HG02885 (cell line): ENCODE results near the gene MVP.

ENCODE experiments used
- ATAC-seq: cut with Tn5 transposase; IDR thresholded peaks from one replicate; pipeline ENCODE4 v1.9.1; 2021; ENCODE audit warnings: mild to moderate bottlenecking; ENCODE audit not compliant: unreplicated experiment, poor library complexity

The MVP gene

GRCh38 chr16:29804020-29804419 is 16.2 kb upstream of the MVP start:
- ATAC-seq, result no peak

- no peak for ATAC-seq
Measured at GRCh38 chr16:29804455-29805231, 15.6 kb upstream of the MVP start.

- ATAC-seq, result peak; percentile 62
Measured at GRCh38 chr16:29805232-29806098, 14.8 kb upstream of the MVP start.

- ATAC-seq, result peak; percentile 25
Measured at GRCh38 chr16:29806099-29806579, 14.1 kb upstream of the MVP start, which contains the start of gene MAZ. MAZ (plus strand) TSS chr16:29806529; CDS start chr16:29806702, 173 bp downstream.

- ATAC-seq, result peak; percentile 0
Measured at GRCh38 chr16:29806641-29807425, 13.4 kb upstream of the MVP start.

GRCh38 chr16:29807426-29808218 is 12.6 kb upstream of the MVP start:
- ATAC-seq, result peak; percentile 20

- ATAC-seq, result no peak
Measured at GRCh38 chr16:29808219-29808900, 11.9 kb upstream of the MVP start.

- ATAC-seq, result no peak
Measured at GRCh38 chr16:29809031-29809747, 11.1 kb upstream of the MVP start.

GRCh38 chr16:29809850-29810698 is 10.2 kb upstream of the MVP start:
- no peak for ATAC-seq

GRCh38 chr16:29810699-29811169 is 9.5 kb upstream of the MVP start:
- ATAC-seq, result no peak

- peak; percentile 44 for ATAC-seq
Measured at GRCh38 chr16:29811170-29811895, 8.9 kb upstream of the MVP start.

GRCh38 chr16:29811896-29812665 is 8.2 kb upstream of the MVP start, which contains the start of gene PRRT2:
PRRT2 (plus strand) TSS chr16:29812193; CDS start chr16:29813055, 862 bp downstream.
- ATAC-seq, result no peak

- ATAC-seq, result no peak
Measured at GRCh38 chr16:29812754-29813643, 7.3 kb upstream of the MVP start.

GRCh38 chr16:29813644-29814562 is 6.4 kb upstream of the MVP start:
- ATAC-seq, result no peak
